C4-2B (cell line): Measurements from ENCODE around the gene EIF4B.

Experiments
- H3K27ac ChIP-seq: fragments of 450-650 bp; 2 replicates; pipeline ENCODE4 v1.5.1; 2017
- CTCF ChIP-seq: fragments of 450-650 bp; conservative IDR thresholded peaks from 2 replicates; pipeline ENCODE4 v1.5.1; 2017; ENCODE audit warnings: mild to moderate bottlenecking
- ZFX ChIP-seq: fragments of 450-650 bp; IDR thresholded peaks from 2 replicates; pipeline ENCODE4 v1.6.1; 2017

EIF4B gene

DNA sequence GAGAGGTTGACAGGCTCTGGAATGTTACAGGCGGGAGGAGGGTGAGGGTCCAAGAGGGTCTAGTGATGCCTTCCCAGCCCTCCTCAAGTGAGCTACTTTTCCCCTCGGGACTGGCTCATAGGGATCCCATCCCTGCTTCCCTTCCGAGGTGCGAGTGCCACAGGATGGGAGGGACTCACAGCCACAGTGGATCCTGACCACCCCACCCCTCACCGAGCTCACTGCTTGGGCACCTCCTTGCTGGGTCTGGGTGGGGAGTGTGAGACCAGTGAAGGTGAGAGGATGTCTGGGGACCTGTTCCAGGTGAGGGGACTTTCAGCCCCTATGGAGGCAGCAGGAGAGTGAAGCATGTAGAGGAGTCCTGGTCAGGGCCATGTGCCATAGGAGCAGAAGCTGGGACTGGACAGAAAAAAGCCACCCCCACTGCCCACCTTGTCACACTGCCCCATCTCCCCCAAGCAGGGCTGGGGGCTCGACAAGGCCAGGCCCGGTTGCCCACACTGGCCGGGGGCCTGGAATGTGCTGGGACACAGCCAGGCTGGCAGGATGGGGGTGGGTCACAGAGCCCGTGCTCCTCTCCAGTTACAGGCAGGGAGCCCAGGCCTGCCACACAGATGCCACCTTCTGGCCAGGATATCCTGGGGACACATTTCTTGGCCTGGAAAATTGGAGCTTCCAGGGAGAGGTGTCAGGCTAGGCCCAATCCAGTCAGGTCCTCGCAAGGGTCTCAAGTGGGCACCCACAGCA is 42.0 kb downstream of the EIF4B start:
- TF ChIP-seq CTCF (peak; percentile 59), ZFX (no peak; the same call in 1 of the 2 replicates)
- peak overlapping the region; percentile 96 for H3K27ac ChIP-seq

DNA sequence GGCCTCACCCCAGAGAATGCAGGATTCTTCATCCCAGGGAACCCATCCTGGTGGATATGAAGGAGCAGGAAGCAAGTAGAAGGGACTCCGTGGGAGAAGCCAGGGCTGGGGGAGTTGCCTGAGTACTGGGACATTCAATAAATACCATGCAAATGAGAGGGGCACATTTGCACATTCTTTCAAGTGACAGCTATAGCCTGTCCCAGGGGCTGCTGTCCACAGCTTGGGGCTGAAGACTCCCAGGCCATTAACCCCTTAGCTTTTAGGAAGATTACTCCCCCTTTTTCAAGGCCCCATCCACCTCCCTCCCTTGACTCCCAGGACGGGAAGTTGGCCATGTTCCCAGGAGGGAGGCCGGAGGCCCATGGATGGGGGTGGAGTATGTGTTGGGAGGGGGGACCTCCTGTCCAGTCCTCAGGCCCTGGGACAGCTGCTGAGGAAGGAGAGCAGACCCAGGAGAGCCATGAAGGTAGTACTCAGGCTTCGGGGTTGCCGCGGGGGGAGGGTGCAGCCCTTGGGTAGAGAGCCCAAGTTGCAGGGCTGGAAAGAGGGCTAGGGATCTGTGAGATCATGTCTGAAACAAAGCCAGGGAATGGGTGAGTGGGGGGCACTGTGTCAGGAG is 42.6 kb downstream of the EIF4B start:
- TF ChIP-seq ZFX (peak; percentile 76), CTCF (peak; percentile 30)
- peak overlapping the region; percentile 96 for H3K27ac ChIP-seq

GRCh38 chr12:53049571-53050318 is 43.5 kb downstream of the EIF4B start, which contains the start of gene TNS2:
TNS2 (plus strand) TSS chr12:53050065; CDS start chr12:53050186, 121 bp downstream.
- peak within 1 kb of the TSS; percentile 96 for H3K27ac ChIP-seq
- TF ChIP-seq CTCF (no peak), ZFX (peak; percentile 43; the same call in 1 of the 2 replicates)

DNA sequence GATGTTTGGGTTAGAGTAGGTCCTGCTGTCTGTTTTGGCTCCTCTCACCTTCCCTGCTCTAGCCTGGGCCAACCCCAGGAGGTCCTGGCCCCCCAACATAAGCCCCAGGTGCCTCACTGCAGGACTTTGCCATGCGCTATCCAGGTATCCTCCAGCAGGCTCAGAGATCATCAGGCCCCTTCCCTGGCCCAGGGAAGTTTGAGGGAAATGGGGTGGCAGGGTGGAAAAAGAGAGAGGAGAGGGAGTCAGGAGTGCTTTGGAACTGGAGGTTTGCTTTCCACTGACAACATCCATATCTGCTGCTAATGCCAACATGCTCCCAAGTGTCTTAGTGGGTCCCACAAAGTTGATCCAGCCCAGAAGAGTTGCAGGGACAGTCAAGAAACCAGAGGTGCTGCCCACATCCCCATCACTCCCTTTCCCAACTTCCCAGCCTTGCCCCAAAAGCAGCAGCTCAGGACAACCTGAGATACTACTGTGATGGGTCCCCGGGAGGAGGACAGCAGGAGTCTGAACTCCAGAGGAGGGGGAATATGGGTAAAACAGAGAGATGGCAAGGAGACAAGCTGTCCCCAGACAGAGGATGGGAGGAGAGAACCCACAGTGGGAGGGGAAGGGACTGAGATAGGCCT is 44.3 kb downstream of the EIF4B start:
- peak overlapping the region; percentile 96 for H3K27ac ChIP-seq
- TF ChIP-seq ZFX (no peak), CTCF (no peak)

DNA sequence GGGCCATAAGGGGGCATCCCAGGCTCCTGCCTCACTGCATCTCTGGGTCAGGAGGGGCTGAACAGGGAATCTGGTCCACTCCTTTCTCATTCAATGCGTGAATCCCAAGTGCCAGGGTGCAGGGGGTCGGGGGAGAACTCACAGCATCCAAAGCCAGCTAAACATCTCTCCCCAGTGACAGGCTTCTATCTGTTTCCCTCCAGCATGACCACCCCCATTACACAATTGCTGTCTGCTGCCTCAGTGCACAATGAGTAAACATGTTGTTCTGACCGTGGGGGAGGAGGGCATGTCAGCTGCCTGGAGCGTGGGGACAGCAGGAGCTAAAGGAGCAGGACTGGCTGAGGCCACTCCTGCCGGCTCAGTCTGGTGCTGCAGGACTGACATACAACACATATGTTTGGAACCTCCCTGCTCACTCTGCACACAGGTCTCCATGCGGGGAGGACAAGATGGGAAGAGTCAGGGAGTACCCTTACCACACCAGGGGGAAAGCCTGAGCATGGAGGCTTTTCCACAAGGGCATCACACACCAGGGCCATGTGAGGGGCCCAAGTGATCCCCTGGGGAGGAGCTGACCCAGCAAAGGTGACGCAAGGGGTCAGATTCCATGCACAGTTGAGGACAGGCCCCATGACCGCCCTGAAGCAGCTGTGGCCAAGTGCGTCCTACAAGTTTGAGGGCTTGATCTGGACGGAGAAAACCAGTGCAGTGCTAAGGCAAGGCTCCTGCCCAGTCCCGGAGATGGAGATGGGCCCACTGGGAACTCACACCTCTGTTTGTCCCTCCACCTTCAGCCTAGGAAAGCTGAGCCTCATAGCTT is 45.0 kb downstream of the EIF4B start:
- TF ChIP-seq CTCF (no peak; the same call in 1 of the 2 replicates), ZFX (no peak)
- H3K27ac ChIP-seq: peak overlapping the region; percentile 96

- peak overlapping the region; percentile 96 for H3K27ac ChIP-seq
Measured at GRCh38 chr12:53051881-53052412, 45.7 kb downstream of the EIF4B start.

More at GRCh38 chr12:53051881-53052412, 45.7 kb downstream of the EIF4B start:
- TF ChIP-seq CTCF: no peak
- no peak for TF ChIP-seq ZFX
